ENCODE data around the gene CLEC2L. TPM values are rescaled to one million over a fixed set of nuclear protein-coding genes. Genes with fewer than 3 reads are reported as not detected.

Gene CLEC2L
- total and polyA plus RNA-seq, 2 of the 13 experiments (the other 11 are each of a cell fraction or from before 2014, with no cell fraction given): 0.20 to 0.25 TPM

DNA sequence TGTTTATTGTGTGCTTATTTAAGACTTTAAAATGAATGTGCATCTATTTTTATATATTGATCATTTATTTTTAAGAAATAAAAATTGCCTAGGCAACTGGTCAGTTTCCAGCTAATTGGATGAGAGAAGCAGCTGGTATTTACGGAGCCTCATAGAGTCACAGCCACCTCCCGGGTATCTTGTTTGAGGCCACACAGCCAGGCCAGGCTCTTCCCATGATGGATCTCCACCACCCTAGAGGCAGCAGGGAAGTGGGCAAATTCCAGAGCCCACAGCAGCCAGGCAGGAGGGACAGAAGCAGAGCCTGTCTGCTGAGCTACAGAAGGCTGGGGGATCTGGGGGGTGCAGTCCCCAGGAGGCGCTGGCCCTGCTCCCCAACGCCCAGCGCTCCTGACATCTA is 61.6 kb downstream of the CLEC2L start:
- Histone ChIP-seq H4K20me1 (ENCODE audit: insufficient read depth, low read length) (no peaks in the 10 kb centered on the region), H3K4me1 (ENCODE audit: insufficient read depth, low read length) (no peaks in the 10 kb centered on the region), H3K27ac (ENCODE audit: extremely low read length, insufficient read depth, low read length) (no peak overlapping the region), H3K27me3 (ENCODE audit: control insufficient read depth in 1 of 2, insufficient read depth in 2 of 2, low read length in 2 of 2) (no peaks in the 10 kb centered on the region), H3K79me2 (ENCODE audit: insufficient read depth, low read length) (no peaks in the 10 kb centered on the region), H3K4me2 (ENCODE audit: low read depth, low read length) (no peak overlapping the region), H3K9me3 (ENCODE audit: low read length) (no peaks in the 10 kb centered on the region), H2AFZ (ENCODE audit: low read length) (no peak overlapping the region), H3K36me3 (replicated peaks in 1 of 2; ENCODE audit: control insufficient read depth in 1 of 2, insufficient read depth in 2 of 2, low read length in 2 of 2) (peaks cover 37 to 88% of the 10 kb centered on the region in 2 experiments), H3K9ac (ENCODE audit: insufficient read depth, low read depth, low read length) (no peak overlapping the region), H3K4me3 (replicated peaks in 1 of 3; ENCODE audit: insufficient read depth in 1 of 3, low read depth in 2 of 3, low read length in 3 of 3) (no peak overlapping the region)
- FAIRE-seq (no peak), ATAC-seq (no peak), DNase-seq (ENCODE audit: low spot score) (no peak)
- TF ChIP-seq ZKSCAN5 (CRISPR knock-in tag; IDR thresholded peaks at IDR 0.05): no peak
- TF ChIP-seq HOXA3 (CRISPR knock-in tag; IDR thresholded peaks at IDR 0.05): no peak
- in situ Hi-C loops (cut with HindIII; ENCODE audit: extremely low pct_ligation_motif_present, low pct_unique_long_range_greater_than_20kb) (no loop called here), intact Hi-C loops (cut with micrococcal nuclease; ENCODE audit: unreplicated experiment) (no loop called here)
- WGBS (ENCODE audit: low lambda C conversion rate): 78% methylated on average over 5 of the region's 5 CpGs
- ChIA-PET CTCF (ENCODE audit: low intra/inter-chr PET ratio, low total read pairs) (no interaction called here), POLR2A (no interaction called here)
- no TSS peak for BruUV-seq (replicated peaks)

- no peak for TF ChIP-seq GATA4 (IDR thresholded peaks at IDR 0.05; ENCODE audit: borderline replicate concordance, low read depth)
- TF ChIP-seq NR2F6 (IDR thresholded peaks at IDR 0.05): no peak
- no peak for TF ChIP-seq NR2F6 (CRISPR knock-in tag; IDR thresholded peaks at IDR 0.05)
- no peak for TF ChIP-seq SMAD1 (CRISPR knock-in tag; IDR thresholded peaks at IDR 0.05; ENCODE audit: borderline replicate concordance, low read depth)
- TF ChIP-seq POLR2AphosphoS5 (IDR thresholded peaks at IDR 0.05; ENCODE audit: low read depth, low read length): no peak
- TF ChIP-seq ARNT (IDR thresholded peaks at IDR 0.05): no peak
- no peak for TF ChIP-seq BRCA1 (CRISPR knock-in tag; IDR thresholded peaks at IDR 0.05)
- TF ChIP-seq NR0B2 (CRISPR knock-in tag; IDR thresholded peaks at IDR 0.05): no peak
- TF ChIP-seq, protein P1, sequence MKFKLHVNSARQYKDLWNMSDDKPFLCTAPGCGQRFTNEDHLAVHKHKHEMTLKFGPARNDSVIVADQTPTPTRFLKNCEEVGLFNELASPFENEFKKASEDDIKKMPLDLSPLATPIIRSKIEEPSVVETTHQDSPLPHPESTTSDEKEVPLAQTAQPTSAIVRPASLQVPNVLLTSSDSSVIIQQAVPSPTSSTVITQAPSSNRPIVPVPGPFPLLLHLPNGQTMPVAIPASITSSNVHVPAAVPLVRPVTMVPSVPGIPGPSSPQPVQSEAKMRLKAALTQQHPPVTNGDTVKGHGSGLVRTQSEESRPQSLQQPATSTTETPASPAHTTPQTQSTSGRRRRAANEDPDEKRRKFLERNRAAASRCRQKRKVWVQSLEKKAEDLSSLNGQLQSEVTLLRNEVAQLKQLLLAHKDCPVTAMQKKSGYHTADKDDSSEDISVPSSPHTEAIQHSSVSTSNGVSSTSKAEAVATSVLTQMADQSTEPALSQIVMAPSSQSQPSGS (CRISPR knock-in tag; IDR thresholded peaks at IDR 0.05): no peak
- TF ChIP-seq, protein P2, sequence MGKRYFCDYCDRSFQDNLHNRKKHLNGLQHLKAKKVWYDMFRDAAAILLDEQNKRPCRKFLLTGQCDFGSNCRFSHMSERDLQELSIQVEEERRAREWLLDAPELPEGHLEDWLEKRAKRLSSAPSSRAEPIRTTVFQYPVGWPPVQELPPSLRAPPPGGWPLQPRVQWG (CRISPR knock-in tag; IDR thresholded peaks at IDR 0.05; ENCODE audit: borderline replicate concordance, low read depth): no peak
- TF ChIP-seq AKAP8 (CRISPR knock-in tag; IDR thresholded peaks at IDR 0.05): no peak
- TF ChIP-seq ELF1 (CRISPR knock-in tag; IDR thresholded peaks at IDR 0.05): no peak
- TF ChIP-seq TAF1 (CRISPR knock-in tag; IDR thresholded peaks at IDR 0.05): no peak
- TF ChIP-seq ZNF329 (CRISPR knock-in tag; IDR thresholded peaks at IDR 0.05; ENCODE audit: low read depth): no peak
- no peak for TF ChIP-seq YEATS4 (CRISPR knock-in tag; IDR thresholded peaks at IDR 0.05; ENCODE audit: borderline replicate concordance)
- TF ChIP-seq ZNF136 (CRISPR knock-in tag; IDR thresholded peaks at IDR 0.05; ENCODE audit: low read depth): no peak
- TF ChIP-seq ZNF282 (IDR thresholded peaks at IDR 0.05; ENCODE audit: partially characterized antibody): no peak
- no peak for TF ChIP-seq TOE1 (CRISPR knock-in tag; IDR thresholded peaks at IDR 0.05)
- TF ChIP-seq ZFAT (CRISPR knock-in tag; conservative IDR thresholded peaks at IDR 0.05): no peak
- Histone ChIP-seq H3K4me3 (replicated peaks in 1 of 3; ENCODE audit: insufficient read depth in 1 of 3, low read depth in 2 of 3, low read length in 3 of 3) (no peak overlapping the region), H3K9ac (ENCODE audit: insufficient read depth, low read depth, low read length) (no peak overlapping the region), H3K79me2 (ENCODE audit: insufficient read depth, low read length) (no peaks in the 10 kb centered on the region), H3K4me2 (ENCODE audit: low read depth, low read length) (no peak overlapping the region), H3K4me1 (ENCODE audit: insufficient read depth, low read length) (no peaks in the 10 kb centered on the region), H3K9me3 (ENCODE audit: low read length) (no peaks in the 10 kb centered on the region), H3K27ac (ENCODE audit: extremely low read length, insufficient read depth, low read length) (no peak overlapping the region), H3K27me3 (ENCODE audit: control insufficient read depth in 1 of 2, insufficient read depth in 2 of 2, low read length in 2 of 2) (no peaks in the 10 kb centered on the region), H4K20me1 (ENCODE audit: insufficient read depth, low read length) (no peaks in the 10 kb centered on the region), H2AFZ (ENCODE audit: low read length) (no peak overlapping the region), H3K36me3 (replicated peaks in 1 of 2; ENCODE audit: control insufficient read depth in 1 of 2, insufficient read depth in 2 of 2, low read length in 2 of 2) (peaks cover 34 to 85% of the 10 kb centered on the region in 2 experiments)
- ChIA-PET POLR2A (no interaction called here), CTCF (ENCODE audit: low intra/inter-chr PET ratio, low total read pairs) (no interaction called here)
- no TSS peak for BruUV-seq (replicated peaks)
- in situ Hi-C loops (cut with HindIII; ENCODE audit: extremely low pct_ligation_motif_present, low pct_unique_long_range_greater_than_20kb): no loop called here
- ATAC-seq: no peak
- no peak for DNase-seq (ENCODE audit: low spot score)
- no peak for FAIRE-seq
- intact Hi-C loops (cut with micrococcal nuclease; ENCODE audit: unreplicated experiment): no loop called here
- 97% methylated on average over 3 of the region's 3 CpGs for WGBS (ENCODE audit: low lambda C conversion rate)
These were observed 62.8 kb downstream of the CLEC2L start for GRCh38 chr7:139586286-139586685.

Measured in HepG2 (cell line).